ENCODE results near the gene ANKRD27. TPM values are rescaled to one million over a fixed set of nuclear protein-coding genes. Genes with fewer than 3 reads are reported as not detected.
A peak's percentile ranks its signal among the peaks of the same experiment; 100 is the strongest.
"Not testable (repeated sequence)": the region's sequence is repeated elsewhere in the genome, so short reads cannot be mapped to it uniquely, and the experiment has no call there.

Gene ANKRD27
- total RNA-seq, 1 donor from 2014 or later, result 28.2 TPM

DNA sequence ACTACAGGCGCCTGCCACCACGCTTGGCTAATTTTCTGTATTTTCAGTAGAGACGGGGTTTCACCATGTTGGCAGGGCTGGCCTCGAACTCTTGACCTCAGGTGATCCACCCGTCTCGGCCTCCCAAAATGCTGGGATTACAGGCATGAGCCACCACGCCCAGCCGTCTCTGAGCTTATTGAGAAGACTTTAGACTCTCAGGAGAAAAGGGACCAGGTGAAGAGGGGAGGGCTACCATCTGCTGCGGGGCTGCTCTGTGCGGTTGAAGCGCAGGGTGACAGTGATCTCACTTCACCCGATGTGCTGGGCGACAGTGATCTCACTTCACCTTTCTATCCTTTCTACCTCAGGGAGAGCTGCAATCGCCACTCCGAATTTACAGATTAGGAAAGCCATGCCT lies 68.7 kb downstream of the ANKRD27 start:
- DNase-seq (ENCODE audit: low spot score), result no peak
- no peaks in the 10 kb centered on the region for H3K4me1 Mint-ChIP-seq (ENCODE audit: low read depth)
- no peak overlapping the region for H3K27ac Mint-ChIP-seq
- intact Hi-C loops (cut with micrococcal nuclease), result no loop called here
- no peaks in the 10 kb centered on the region for H3K27me3 Mint-ChIP-seq (ENCODE audit: insufficient read depth)
- peaks cover 14% of the 10 kb centered on the region for H3K36me3 Mint-ChIP-seq (ENCODE audit: low read depth)
- H3K9me3 Mint-ChIP-seq, result no peaks in the 10 kb centered on the region
- no peak overlapping the region for H3K4me3 Mint-ChIP-seq

DNA sequence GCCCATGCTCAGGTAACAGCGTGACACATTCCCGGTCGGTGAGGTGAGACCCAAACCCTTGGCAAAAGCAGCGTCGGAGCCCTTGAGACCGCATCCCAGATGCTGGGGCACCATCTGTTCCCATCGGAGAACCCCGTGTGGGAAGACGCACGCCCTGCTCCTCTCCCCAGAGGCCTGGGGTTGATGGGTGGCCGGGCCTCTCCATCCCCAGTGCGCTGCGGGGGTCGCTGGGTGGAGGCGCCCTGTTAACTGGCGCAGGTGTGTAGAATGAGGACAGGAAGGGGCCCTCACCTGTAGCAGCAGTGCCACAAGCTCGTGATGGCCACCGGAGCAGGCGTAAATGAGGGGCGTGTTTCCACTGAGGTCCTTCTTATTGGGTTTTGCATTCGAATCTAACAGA lies 69.4 kb downstream of the ANKRD27 start:
- Mint-ChIP-seq H3K9me3 (no peaks in the 10 kb centered on the region), H3K27ac (no peak overlapping the region), H3K4me3 (no peak overlapping the region), H3K27me3 (ENCODE audit: insufficient read depth) (no peaks in the 10 kb centered on the region), H3K4me1 (ENCODE audit: low read depth) (no peaks in the 10 kb centered on the region), H3K36me3 (ENCODE audit: low read depth) (peaks cover 14% of the 10 kb centered on the region)
- intact Hi-C loops (cut with micrococcal nuclease), result no loop called here
- no peak for DNase-seq (ENCODE audit: low spot score)

DNA sequence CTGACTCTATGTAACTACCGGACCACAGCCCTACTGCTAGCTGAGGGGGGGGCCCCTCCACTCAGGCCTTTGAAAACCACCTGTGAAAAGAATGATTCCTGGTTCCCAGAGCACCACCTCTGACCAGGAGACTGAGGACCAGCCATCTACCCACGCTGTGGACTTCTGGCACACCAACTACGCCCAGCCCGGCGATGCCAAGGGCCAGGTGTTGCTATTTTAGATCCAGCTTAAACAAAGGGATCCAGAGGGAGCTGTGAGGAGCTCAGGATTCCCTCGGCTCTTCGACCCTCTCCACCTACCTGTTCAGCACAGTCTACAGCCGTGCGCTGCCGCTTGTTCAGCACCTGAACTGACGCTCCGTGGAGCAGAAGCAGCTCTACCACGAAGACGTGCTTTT lies 71.0 kb downstream of the ANKRD27 start:
- Mint-ChIP-seq H3K9me3 (no peaks in the 10 kb centered on the region), H3K27ac (no peak overlapping the region)
- intact Hi-C loops (cut with micrococcal nuclease), result no loop called here

DNA sequence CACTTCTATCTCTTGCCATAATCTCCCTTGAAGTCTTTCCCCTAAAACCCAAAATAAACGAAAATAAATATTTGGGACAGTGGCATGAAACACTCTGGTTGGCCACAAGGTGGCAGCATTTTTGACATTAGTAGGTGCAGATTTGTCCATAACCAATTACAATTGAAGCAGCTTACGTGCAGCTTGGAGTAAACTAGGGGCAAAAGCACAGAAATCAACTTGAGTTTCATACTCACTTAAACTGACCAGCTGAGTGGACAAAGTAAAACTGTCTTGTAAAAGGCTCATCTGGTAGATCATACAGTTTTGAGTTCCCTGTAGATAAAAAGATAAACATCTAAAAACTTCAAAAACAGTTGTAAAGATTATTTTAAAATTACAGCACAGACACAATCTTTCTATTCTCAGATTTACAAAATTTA lies 75.2 kb downstream of the ANKRD27 start:
- peak; percentile 21 for DNase-seq (ENCODE audit: low spot score)
- Mint-ChIP-seq H3K4me3 (no peak overlapping the region), H3K27me3 (ENCODE audit: insufficient read depth) (no peaks in the 10 kb centered on the region), H3K4me1 (ENCODE audit: low read depth) (peaks cover 8% of the 10 kb centered on the region), H3K27ac (no peak overlapping the region), H3K9me3 (no peaks in the 10 kb centered on the region), H3K36me3 (ENCODE audit: low read depth) (peaks cover 38% of the 10 kb centered on the region)
- intact Hi-C loops (cut with micrococcal nuclease), result loop anchor here (1.0 to 5.0 kb wide), 6 partner anchors 19 to 520 kb away; partner anchors contain the start of genes ANKRD27, NUDT19, PDCD5 and RGS9BP

More for the DNA sequence above, 71.0 kb downstream of the ANKRD27 start:
- Mint-ChIP-seq H3K27me3 (ENCODE audit: insufficient read depth) (no peaks in the 10 kb centered on the region), H3K4me3 (no peak overlapping the region), H3K36me3 (ENCODE audit: low read depth) (peaks cover 17% of the 10 kb centered on the region), H3K4me1 (ENCODE audit: low read depth) (peaks cover 8% of the 10 kb centered on the region)
- DNase-seq (ENCODE audit: low spot score), result no peak

DNA sequence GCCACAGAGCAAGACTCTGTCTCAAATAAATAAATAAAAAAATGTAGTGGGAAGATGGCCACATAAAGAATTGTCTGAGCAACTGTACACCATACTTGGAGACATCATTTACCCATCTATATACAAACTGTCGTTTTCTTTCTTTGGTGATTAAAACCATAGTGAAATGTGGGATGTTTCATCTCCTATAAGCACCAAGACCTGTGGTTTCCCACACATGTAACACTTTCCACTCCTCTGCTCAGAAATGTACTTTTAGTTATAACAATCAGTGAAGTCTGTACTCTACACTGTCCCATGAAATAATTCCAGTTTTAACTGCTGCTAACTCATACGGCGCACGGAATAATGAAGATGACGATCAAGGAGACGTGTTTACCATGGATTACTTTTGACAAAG lies 75.7 kb downstream of the ANKRD27 start:
- no peaks in the 10 kb centered on the region for H3K9me3 Mint-ChIP-seq
- H3K4me1 Mint-ChIP-seq (ENCODE audit: low read depth), result peaks cover 8% of the 10 kb centered on the region
- H3K4me3 Mint-ChIP-seq, result no peak overlapping the region
- no peak for DNase-seq (ENCODE audit: low spot score)
- no peaks in the 10 kb centered on the region for H3K27me3 Mint-ChIP-seq (ENCODE audit: insufficient read depth)
- intact Hi-C loops (cut with micrococcal nuclease), result loop anchor here (1.0 to 5.0 kb wide), 6 partner anchors 18 to 520 kb away; partner anchors contain the start of genes ANKRD27, NUDT19, PDCD5 and RGS9BP
- H3K36me3 Mint-ChIP-seq (ENCODE audit: low read depth), result peaks cover 37% of the 10 kb centered on the region
- peak overlapping the region; percentile 49 for H3K27ac Mint-ChIP-seq

DNA sequence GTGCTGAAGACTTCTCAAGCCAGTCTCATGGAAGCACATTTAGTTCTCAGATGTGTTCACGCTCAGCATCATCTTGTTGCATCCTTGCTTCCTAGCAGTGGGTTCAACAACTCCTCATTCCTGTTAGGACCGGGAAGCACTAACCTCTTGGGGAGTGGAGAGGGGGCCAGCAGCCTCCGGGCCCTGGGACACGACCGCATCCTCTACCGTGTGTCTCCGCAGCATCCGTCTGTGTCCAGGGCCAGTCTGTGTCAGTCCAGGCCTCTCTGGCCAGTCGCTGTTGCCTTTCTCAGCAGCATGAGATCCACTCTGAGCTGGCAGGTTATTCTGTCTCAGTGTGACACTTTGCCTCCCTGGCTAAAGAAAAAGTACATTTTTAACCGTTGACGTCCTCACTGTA lies 77.0 kb downstream of the ANKRD27 start:
- Mint-ChIP-seq H3K27ac (no peak overlapping the region), H3K9me3 (no peaks in the 10 kb centered on the region), H3K4me1 (ENCODE audit: low read depth) (peaks cover 8% of the 10 kb centered on the region), H3K36me3 (ENCODE audit: low read depth) (peaks cover 48% of the 10 kb centered on the region), H3K27me3 (ENCODE audit: insufficient read depth) (no peaks in the 10 kb centered on the region), H3K4me3 (no peak overlapping the region)
- DNase-seq (ENCODE audit: low spot score), result no peak
- intact Hi-C loops (cut with micrococcal nuclease), result loop anchor here (2.0 to 5.0 kb wide), 4 partner anchors 17 to 94 kb away; partner anchors contain the start of genes ANKRD27, NUDT19, PDCD5 and RGS9BP

DNA sequence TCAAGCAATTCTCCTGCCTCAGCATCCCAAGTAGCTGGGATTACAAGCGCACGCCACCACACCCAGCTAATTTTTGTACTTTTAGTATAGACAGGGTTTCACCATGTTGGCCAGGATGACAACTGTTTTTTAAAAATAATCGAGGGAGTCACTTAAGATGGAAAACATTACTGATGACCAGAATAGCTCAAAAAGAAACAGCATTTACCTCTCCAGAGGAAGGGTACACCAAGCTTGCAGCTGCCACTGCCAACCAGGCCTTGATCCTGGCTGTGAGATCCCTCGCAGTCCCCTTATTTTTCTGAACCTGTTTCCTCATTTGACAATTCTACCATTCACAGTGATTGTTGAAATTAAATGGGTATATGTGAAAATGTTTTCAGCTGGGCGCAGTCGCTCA lies 79.5 kb downstream of the ANKRD27 start:
- H3K36me3 Mint-ChIP-seq (ENCODE audit: low read depth), result peaks cover 59% of the 10 kb centered on the region
- no peak overlapping the region for H3K4me3 Mint-ChIP-seq

DNA sequence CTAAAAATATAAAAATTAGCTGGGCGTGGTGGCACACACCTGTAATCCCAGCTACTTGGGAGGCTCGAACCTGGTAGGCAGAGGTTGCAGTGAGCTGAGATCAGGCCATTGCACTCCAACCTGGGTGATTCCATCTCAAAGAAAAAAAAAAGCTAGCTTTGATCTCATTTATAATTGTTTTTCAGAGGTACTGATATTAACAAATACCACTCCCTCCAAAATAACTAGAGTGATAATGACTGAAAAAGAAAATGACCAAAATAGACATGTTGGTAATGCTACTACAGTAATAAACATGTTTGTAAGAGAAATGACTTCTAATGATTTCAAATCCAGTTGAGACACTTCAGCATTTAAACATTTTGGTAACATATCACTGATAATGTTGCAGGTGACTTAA lies 81.0 kb downstream of the ANKRD27 start:
- Mint-ChIP-seq H3K27ac (no peak overlapping the region), H3K4me3 (no peak overlapping the region), H3K27me3 (ENCODE audit: insufficient read depth) (no peaks in the 10 kb centered on the region), H3K9me3 (no peaks in the 10 kb centered on the region), H3K4me1 (ENCODE audit: low read depth) (no peaks in the 10 kb centered on the region), H3K36me3 (ENCODE audit: low read depth) (peaks cover 57% of the 10 kb centered on the region)
- intact Hi-C loops (cut with micrococcal nuclease), result no loop called here
- no peak for DNase-seq (ENCODE audit: low spot score)

More for the DNA sequence above, 79.5 kb downstream of the ANKRD27 start:
- H3K27ac Mint-ChIP-seq, result no peak overlapping the region
- H3K9me3 Mint-ChIP-seq, result no peaks in the 10 kb centered on the region
- H3K27me3 Mint-ChIP-seq (ENCODE audit: insufficient read depth), result no peaks in the 10 kb centered on the region
- peaks cover 8% of the 10 kb centered on the region for H3K4me1 Mint-ChIP-seq (ENCODE audit: low read depth)
- intact Hi-C loops (cut with micrococcal nuclease), result loop anchor here (5.0 kb wide), 2 partner anchors 47 to 97 kb away; partner anchors contain the start of gene NUDT19
- DNase-seq (ENCODE audit: low spot score), result no peak

DNA sequence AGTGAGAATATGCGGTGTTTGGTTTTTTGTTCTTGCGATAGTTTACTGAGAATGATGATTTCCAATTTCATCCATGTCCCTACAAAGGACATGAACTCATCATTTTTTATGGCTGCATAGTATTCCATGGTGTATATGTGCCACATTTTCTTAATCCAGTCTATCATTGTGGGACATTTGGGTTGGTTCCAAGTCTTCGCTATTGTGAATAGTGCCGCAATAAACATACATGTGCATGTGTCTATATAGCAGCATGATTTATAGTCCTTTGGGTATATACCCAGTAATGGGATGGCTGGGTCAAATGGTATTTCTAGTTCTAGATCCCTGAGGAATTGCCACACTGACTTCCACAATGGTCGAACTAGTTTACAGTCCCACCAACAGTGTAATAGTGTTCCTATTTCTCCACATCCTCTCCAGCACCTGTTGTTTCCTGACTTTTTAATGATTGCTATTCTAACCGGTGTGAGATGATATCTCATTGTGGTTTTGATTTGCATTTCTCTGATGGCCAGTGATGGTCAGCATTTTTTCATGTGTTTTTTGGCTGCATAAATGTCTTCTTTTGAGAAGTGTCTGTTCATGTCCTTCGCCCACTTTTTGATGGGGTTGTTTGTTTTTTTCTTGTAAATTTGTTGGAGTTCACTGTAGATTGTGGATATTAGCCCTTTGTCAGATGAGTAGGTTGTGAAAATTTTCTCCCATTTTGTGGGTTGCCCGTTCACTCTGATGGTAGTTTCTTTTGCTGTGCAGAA lies 87.1 kb downstream of the ANKRD27 start:
- H3K4me1 Mint-ChIP-seq (ENCODE audit: low read depth), result peaks cover 27% of the 10 kb centered on the region
- intact Hi-C loops (cut with micrococcal nuclease); H3K4me3 Mint-ChIP-seq; H3K27me3 Mint-ChIP-seq (ENCODE audit: insufficient read depth); H3K27ac Mint-ChIP-seq; H3K9me3 Mint-ChIP-seq; DNase-seq (ENCODE audit: low spot score): not testable (repeated sequence)
- peaks cover 56% of the 10 kb centered on the region for H3K36me3 Mint-ChIP-seq (ENCODE audit: low read depth)

DNA sequence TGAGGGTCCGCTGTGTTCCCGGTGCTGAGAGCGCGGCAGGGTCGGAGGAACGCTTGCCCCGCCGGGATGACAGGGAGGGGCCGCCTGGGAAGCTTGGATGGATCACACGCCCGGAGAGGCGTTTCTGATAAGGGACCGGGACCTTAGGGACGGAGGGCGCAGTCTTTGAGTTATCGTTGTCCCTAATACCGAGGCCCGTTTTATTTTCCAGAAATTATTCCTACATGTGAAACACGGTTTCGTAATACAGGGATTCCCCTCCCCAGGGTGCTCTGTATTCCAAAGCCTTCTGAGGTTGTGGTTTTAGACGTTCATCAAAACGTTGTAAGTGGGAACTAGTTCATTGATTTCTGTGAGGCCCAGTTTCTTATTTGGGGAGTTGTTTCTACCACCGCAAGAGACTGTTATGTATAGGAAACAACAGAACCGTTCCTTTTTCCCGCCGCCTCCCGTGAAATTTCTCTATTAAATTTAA lies 93.2 kb downstream of the ANKRD27 start:
- intact Hi-C loops (cut with micrococcal nuclease), result loop anchor here (1.0 to 5.0 kb wide), 8 partner anchors 17 to 791 kb away; partner anchors contain the start of genes ANKRD27, CEBPG, DPY19L3 and GPATCH1
- Mint-ChIP-seq H3K4me1 (ENCODE audit: low read depth) (peaks cover 40% of the 10 kb centered on the region), H3K27me3 (ENCODE audit: insufficient read depth) (peaks cover 8% of the 10 kb centered on the region), H3K27ac (peak overlapping the region; percentile 65), H3K36me3 (ENCODE audit: low read depth) (peaks cover 36% of the 10 kb centered on the region), H3K4me3 (peak overlapping the region; percentile 92), H3K9me3 (no peaks in the 10 kb centered on the region)
- no peak for DNase-seq (ENCODE audit: low spot score)

DNA sequence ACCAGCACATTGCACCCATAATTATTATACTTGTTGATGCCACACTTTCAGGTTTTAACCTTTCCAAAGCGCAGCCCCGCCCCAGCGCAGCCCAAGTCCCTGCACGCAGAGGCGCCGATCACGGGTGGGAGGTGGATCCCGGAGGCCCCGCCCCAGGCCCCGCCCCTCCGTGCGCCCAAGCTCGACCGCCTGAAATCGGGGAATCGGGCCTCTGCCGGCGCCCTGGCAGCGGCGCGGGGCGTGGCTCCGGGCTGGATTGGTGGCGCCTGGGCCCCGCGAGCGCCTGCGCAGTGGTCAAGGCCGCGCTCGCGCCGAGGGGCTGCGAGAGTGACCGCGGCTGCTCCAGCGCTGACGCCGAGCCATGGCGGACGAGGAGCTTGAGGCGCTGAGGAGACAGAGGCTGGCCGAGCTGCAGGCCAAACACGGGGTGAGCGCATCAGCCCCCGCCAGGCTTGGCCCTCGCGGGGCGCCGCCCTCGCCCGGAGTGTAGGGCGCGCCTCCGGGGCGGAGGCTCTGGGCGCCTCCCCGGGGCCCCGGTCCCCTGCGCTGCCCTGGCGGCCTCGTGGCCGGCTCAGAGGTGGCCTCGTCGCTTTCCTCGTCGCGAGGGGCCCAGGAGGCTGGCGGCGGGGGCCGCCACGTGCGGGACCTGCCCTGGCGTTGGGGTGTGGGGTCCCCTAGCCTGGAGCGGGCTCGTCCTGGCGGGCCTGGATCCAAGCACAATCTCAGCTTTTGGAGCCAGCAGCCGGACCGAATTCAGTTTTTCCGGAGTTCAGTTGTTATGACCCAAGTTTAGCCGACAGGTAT lies 93.9 kb downstream of the ANKRD27 start, which contains the start of gene PDCD5:
TSS of gene PDCD5 (plus strand) at position 290 of the 804 bp plus-strand sequence. CDS start at position 362, 72 bp downstream.
- Mint-ChIP-seq H3K9me3 (no peaks in the 10 kb centered on the region), H3K27ac (peak within 1 kb of the TSS; percentile 86), H3K36me3 (ENCODE audit: low read depth) (peaks cover 31% of the 10 kb centered on the region), H3K4me1 (ENCODE audit: low read depth) (peaks cover 33% of the 10 kb centered on the region), H3K4me3 (peak within 1 kb of the TSS; percentile 96), H3K27me3 (ENCODE audit: insufficient read depth) (peaks cover 9% of the 10 kb centered on the region)
- DNase-seq (ENCODE audit: low spot score), result peak; percentile 91
- intact Hi-C loops (cut with micrococcal nuclease), result loop anchor here (1.0 to 5.0 kb wide), 8 partner anchors 18 to 791 kb away; partner anchors contain the start of genes ANKRD27, CEBPG, DPY19L3 and GPATCH1

DNA sequence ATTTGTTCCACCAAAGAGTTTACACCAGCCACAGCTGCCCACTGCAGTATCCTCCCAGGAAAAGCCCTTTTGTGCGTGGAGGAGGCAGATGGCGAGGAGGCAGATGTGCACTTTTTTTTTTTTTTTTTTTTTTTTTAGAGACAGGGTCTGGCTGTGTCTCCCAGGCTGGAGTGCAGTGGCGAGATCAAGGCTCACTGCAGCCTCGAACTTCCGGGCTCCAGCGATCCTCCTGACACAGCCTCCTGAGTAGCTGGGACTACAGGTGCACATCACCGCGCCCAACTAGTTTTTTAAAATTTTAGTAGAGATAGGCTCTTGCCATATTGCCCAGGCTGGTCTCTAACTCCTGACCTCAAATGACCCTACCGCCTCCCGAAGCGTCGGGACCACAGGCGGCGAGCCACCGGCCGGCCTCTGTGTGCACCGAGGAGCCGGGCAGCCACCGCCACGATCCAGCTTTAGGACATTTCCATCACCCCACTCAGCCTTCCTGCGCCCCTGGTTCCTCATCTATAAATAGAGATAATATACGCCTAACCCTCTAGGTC lies 94.6 kb downstream of the ANKRD27 start:
- peak overlapping the region; percentile 86 for H3K27ac Mint-ChIP-seq
- intact Hi-C loops (cut with micrococcal nuclease), result loop anchor here (2.0 to 5.0 kb wide), 6 partner anchors 18 to 792 kb away; partner anchors contain the start of genes ANKRD27, CEBPG and RGS9BP
- peaks cover 25% of the 10 kb centered on the region for H3K36me3 Mint-ChIP-seq (ENCODE audit: low read depth)
- H3K4me1 Mint-ChIP-seq (ENCODE audit: low read depth), result peaks cover 27% of the 10 kb centered on the region
- H3K9me3 Mint-ChIP-seq, result peaks cover 4% of the 10 kb centered on the region
- peaks cover 10% of the 10 kb centered on the region for H3K27me3 Mint-ChIP-seq (ENCODE audit: insufficient read depth)
- no peak for DNase-seq (ENCODE audit: low spot score)
- H3K4me3 Mint-ChIP-seq, result peak overlapping the region; percentile 96

Data from activated T-helper 1 cell treated with anti-CD3 and anti-CD28 coated beads, Interleukin-12 subunit alpha, Interleukin-12 subunit beta, Interleukin-2, Interleukin-4 antibody, amounts not matched to agents 30 ng/mL and 10 ng/mL and 1 ng/mL, durations not matched to agents 14 hours and 24 hours and 36 hours (primary cell).